GM12865 (cell line): ENCODE results near the gene NFIL3.
"Not testable (repeated sequence)": the region's sequence is repeated elsewhere in the genome, so short reads cannot be mapped to it uniquely, and the experiment has no call there.

Experiments used
- DNase-seq: peaks from one replicate; pipeline ENCODE4 v3.0.0; 2010; ENCODE audit warnings: low read depth
- H3K4me3 ChIP-seq: 2 replicates; pipeline ENCODE4 v1.5.1; 2011; ENCODE audit warnings: mild to moderate bottlenecking, low read depth, low read length, control low read depth
- CTCF ChIP-seq: IDR thresholded peaks from 2 replicates; pipeline ENCODE4 v1.5.1; 2011; ENCODE audit warnings: low read length, control low read depth, low read depth, inconsistent platforms; ENCODE audit not compliant: insufficient read depth; ENCODE audit errors: missing control alignments

NFIL3 gene

GRCh38 chr9:91382298-91382697, 41.3 kb downstream of the NFIL3 start:
- TF ChIP-seq CTCF, result no peak
- no peak overlapping the region for H3K4me3 ChIP-seq
- no peak for DNase-seq

DNA sequence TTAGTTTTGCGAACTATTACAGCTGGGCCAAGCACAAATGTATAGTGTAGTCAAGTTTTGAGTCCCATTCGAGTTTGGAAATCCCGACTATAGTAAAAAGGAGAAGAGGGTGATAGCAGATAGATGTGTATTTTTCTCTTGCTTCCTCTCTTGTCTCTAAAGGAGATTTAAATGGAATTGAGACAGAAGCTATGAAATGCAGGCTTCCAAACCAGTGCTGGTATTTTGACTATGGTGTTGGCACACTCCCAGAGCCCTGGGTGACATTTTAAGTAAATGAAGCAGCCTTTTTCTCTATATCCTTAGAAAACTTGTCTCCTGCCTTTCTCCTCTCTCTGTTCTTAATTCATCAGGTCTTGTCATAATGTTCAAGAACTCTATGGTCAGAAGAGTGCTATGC, 44.2 kb downstream of the NFIL3 start:
- no peak for DNase-seq
- no peak for TF ChIP-seq CTCF
- H3K4me3 ChIP-seq, result no peak overlapping the region

- TF ChIP-seq CTCF, result no peak
- H3K4me3 ChIP-seq, result no peak overlapping the region
- DNase-seq, result no peak
These were observed 44.9 kb downstream of the NFIL3 start for GRCh38 chr9:91378695-91379127.

DNA sequence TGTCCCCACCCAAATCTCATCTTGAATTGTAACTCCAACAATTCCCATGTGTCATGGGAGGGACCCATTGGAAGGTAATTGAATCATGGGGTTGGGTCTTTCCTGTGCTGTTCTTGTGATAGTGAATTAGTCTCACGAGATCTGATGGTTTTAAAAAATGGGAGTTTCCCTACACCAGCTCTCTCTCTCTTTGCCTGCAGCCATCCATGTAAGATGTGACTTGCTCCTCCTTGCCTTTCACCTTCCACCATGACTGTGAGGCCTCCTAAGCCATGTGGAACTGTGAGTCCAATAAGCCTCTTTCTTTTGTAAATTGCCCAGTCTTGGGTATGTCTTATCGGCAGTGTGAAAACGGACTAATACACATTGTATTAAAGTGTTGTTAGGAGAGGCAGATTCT, 45.6 kb downstream of the NFIL3 start:
- DNase-seq, H3K4me3 ChIP-seq: not testable (repeated sequence)

DNA sequence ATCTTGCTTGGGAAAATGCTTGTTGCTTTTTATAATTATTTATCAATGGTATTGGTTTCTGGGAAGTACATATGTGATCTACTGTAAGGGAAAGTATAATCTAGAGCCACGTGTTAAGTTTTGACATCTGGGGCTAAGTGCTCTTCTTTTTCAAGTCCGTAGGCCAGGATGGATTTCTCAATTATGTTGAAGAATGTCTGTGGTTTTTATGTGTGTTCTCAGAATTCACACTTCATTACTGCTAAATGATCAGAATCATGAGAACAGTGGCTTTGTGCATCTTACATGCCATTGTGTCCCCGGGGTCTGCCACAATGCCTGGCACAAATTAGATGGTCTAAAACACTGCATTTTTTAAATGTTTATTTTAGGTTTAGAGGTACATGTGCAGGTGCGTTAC, 47.4 kb downstream of the NFIL3 start:
- DNase-seq, result no peak
- TF ChIP-seq CTCF, result no peak
- H3K4me3 ChIP-seq, result no peak overlapping the region

- DNase-seq, result no peak
- H3K4me3 ChIP-seq, result no peak overlapping the region
- no peak for TF ChIP-seq CTCF
These were observed 48.7 kb downstream of the NFIL3 start for GRCh38 chr9:91374939-91375338.

GRCh38 chr9:91371894-91372293, 51.7 kb downstream of the NFIL3 start:
- no peak for DNase-seq
- H3K4me3 ChIP-seq, result no peak overlapping the region
- no peak for TF ChIP-seq CTCF

DNA sequence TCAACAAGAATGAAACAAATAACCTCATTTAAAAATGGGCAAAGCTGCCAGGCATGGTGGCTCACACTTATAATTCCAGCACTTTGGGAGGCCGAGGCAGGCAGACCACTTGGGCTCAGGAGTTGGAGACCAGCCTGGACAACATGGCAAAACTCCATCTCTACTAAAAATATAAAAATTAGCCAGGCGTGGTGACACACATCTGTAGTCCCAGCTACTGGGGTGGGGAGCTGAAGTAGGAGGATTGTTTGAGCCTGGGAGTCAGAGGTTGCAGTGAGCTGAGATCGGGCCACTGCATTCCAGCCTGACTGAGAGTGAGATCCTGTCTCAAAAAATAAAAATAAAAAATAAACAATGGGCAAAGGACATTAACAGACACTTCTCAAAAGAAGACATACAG, 53.6 kb downstream of the NFIL3 start:
- DNase-seq, H3K4me3 ChIP-seq: not testable (repeated sequence)
